ENCODE data around the gene FAM136A. TPM values are rescaled to one million over a fixed set of nuclear protein-coding genes. Genes with fewer than 3 reads are reported as not detected.
A peak's percentile ranks its signal among the peaks of the same experiment; 100 is the strongest.

FAM136A gene
- total and polyA plus RNA-seq, 2 of the 13 experiments (the other 11 are each of a cell fraction or from before 2014, with no cell fraction given): 77.8 to 126 TPM

DNA sequence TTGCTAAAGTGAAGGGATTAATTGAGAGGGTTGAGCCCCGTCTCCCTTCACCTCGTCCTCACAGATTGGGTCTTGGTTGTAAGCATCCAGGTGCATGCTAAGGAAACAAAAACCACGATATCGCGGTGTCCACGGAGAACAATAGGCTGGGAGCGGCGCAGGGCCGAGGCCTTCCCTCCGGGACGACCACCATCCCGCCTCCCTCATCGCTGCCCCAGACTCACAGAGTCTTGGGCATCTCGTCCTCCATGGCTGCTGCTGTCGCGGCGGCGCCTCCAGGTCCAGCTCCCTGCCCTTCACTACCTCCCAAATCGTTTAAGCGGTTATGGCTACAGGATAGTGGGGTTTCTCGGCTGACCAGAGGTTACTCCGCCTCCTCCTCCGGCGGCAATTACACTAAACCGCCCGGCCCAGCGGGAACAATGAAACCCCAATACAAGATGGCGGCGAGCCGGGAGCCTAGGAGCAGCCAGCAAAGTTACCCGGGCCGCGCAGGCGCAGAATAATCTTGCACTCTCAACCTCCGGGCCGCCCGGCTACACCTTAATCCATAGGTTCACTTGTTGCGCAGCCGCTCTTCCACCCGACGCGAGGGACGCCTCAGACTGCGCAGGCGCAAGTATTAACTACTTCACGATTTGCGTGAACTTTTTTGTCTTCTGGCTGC is 53.6 kb downstream of the FAM136A start, which contains the start of gene TIA1 (continued):
- peak; percentile 21; the same call in 1 of the 2 replicates for TF ChIP-seq ZNF850 (CRISPR knock-in tag; conservative IDR thresholded peaks at IDR 0.05)
- TF ChIP-seq, protein P1, sequence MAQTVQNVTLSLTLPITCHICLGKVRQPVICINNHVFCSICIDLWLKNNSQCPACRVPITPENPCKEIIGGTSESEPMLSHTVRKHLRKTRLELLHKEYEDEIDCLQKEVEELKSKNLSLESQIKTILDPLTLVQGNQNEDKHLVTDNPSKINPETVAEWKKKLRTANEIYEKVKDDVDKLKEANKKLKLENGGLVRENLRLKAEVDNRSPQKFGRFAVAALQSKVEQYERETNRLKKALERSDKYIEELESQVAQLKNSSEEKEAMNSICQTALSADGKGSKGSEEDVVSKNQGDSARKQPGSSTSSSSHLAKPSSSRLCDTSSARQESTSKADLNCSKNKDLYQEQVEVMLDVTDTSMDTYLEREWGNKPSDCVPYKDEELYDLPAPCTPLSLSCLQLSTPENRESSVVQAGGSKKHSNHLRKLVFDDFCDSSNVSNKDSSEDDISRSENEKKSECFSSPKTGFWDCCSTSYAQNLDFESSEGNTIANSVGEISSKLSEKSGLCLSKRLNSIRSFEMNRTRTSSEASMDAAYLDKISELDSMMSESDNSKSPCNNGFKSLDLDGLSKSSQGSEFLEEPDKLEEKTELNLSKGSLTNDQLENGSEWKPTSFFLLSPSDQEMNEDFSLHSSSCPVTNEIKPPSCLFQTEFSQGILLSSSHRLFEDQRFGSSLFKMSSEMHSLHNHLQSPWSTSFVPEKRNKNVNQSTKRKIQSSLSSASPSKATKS (CRISPR knock-in tag; IDR thresholded peaks at IDR 0.05): no peak
- TF ChIP-seq CBX1 (IDR thresholded peaks at IDR 0.05; ENCODE audit: low read depth): no peak
- TF ChIP-seq PHF20 (CRISPR knock-in tag; IDR thresholded peaks at IDR 0.05): peak; percentile 48; the same call in 1 of the 2 replicates
- peak; percentile 81; the same call in 1 of the 2 replicates for TF ChIP-seq HOXA9 (CRISPR knock-in tag; IDR thresholded peaks at IDR 0.05; ENCODE audit: borderline replicate concordance)
- 0 out of 2 replicates have a peak, but pooled peaks have one; percentile 59 for TF ChIP-seq ZNF296 (CRISPR knock-in tag; conservative IDR thresholded peaks at IDR 0.05)
- no peak for TF ChIP-seq MAFF (IDR thresholded peaks at IDR 0.05; ENCODE audit: low read depth, low read length)
- TF ChIP-seq SKI (IDR thresholded peaks at IDR 0.05; ENCODE audit: partially characterized antibody): no peak
- peak; percentile 56 for TF ChIP-seq ESRRA (CRISPR knock-in tag; IDR thresholded peaks at IDR 0.05; ENCODE audit: low read depth)
- 0 out of 2 replicates have a peak, but pooled peaks have one; percentile 22 for TF ChIP-seq ZNF292 (CRISPR knock-in tag; IDR thresholded peaks at IDR 0.05; ENCODE audit: borderline replicate concordance, low read depth)
- no peak for TF ChIP-seq REXO4 (CRISPR knock-in tag; IDR thresholded peaks at IDR 0.05; ENCODE audit: borderline replicate concordance)
- TF ChIP-seq MBD4 (IDR thresholded peaks at IDR 0.05; ENCODE audit: borderline replicate concordance, low read length): no peak
- TF ChIP-seq ATF7 (IDR thresholded peaks at IDR 0.05): no peak
- TF ChIP-seq ATF7 (CRISPR knock-in tag; IDR thresholded peaks at IDR 0.05): peak; percentile 75; the same call in 1 of the 2 replicates
- TF ChIP-seq, protein P2, sequence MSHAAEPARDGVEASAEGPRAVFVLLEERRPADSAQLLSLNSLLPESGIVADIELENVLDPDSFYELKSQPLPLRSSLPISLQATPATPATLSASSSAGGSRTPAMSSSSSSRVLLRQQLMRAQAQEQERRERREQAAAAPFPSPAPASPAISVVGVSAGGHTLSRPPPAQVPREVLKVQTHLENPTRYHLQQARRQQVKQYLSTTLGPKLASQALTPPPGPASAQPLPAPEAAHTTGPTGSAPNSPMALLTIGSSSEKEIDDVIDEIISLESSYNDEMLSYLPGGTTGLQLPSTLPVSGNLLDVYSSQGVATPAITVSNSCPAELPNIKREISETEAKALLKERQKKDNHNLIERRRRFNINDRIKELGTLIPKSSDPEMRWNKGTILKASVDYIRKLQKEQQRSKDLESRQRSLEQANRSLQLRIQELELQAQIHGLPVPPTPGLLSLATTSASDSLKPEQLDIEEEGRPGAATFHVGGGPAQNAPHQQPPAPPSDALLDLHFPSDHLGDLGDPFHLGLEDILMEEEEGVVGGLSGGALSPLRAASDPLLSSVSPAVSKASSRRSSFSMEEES (CRISPR knock-in tag; IDR thresholded peaks at IDR 0.05): peak; percentile 30; the same call in 1 of the 2 replicates
- no peak for TF ChIP-seq SP140L (CRISPR knock-in tag; IDR thresholded peaks at IDR 0.05; ENCODE audit: borderline replicate concordance)
- TF ChIP-seq KDM6A (CRISPR knock-in tag; IDR thresholded peaks at IDR 0.05; ENCODE audit: low read depth): no peak
- TF ChIP-seq, protein P3, sequence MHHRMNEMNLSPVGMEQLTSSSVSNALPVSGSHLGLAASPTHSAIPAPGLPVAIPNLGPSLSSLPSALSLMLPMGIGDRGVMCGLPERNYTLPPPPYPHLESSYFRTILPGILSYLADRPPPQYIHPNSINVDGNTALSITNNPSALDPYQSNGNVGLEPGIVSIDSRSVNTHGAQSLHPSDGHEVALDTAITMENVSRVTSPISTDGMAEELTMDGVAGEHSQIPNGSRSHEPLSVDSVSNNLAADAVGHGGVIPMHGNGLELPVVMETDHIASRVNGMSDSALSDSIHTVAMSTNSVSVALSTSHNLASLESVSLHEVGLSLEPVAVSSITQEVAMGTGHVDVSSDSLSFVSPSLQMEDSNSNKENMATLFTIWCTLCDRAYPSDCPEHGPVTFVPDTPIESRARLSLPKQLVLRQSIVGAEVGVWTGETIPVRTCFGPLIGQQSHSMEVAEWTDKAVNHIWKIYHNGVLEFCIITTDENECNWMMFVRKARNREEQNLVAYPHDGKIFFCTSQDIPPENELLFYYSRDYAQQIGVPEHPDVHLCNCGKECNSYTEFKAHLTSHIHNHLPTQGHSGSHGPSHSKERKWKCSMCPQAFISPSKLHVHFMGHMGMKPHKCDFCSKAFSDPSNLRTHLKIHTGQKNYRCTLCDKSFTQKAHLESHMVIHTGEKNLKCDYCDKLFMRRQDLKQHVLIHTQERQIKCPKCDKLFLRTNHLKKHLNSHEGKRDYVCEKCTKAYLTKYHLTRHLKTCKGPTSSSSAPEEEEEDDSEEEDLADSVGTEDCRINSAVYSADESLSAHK (CRISPR knock-in tag; IDR thresholded peaks at IDR 0.05; ENCODE audit: borderline replicate concordance): 0 out of 2 replicates have a peak, but pooled peaks have one; percentile 51
- no peak for TF ChIP-seq NFYB (CRISPR knock-in tag; IDR thresholded peaks at IDR 0.05)
- no peak for TF ChIP-seq ZNF10 (CRISPR knock-in tag; IDR thresholded peaks at IDR 0.05; ENCODE audit: borderline replicate concordance, low read depth)
- TF ChIP-seq ZNF510 (CRISPR knock-in tag; IDR thresholded peaks at IDR 0.05; ENCODE audit: low read depth): peak; percentile 59; the same call in 1 of the 2 replicates
- TF ChIP-seq, protein P4, sequence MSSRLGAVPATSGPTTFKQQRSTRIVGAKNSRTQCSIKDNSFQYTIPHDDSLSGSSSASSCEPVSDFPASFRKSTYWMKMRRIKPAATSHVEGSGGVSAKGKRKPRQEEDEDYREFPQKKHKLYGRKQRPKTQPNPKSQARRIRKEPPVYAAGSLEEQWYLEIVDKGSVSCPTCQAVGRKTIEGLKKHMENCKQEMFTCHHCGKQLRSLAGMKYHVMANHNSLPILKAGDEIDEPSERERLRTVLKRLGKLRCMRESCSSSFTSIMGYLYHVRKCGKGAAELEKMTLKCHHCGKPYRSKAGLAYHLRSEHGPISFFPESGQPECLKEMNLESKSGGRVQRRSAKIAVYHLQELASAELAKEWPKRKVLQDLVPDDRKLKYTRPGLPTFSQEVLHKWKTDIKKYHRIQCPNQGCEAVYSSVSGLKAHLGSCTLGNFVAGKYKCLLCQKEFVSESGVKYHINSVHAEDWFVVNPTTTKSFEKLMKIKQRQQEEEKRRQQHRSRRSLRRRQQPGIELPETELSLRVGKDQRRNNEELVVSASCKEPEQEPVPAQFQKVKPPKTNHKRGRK (CRISPR knock-in tag; IDR thresholded peaks at IDR 0.05): no peak
- TF ChIP-seq HNRNPUL1 (IDR thresholded peaks at IDR 0.05; ENCODE audit: low read depth, low read length): no peak

Data from HepG2 (cell line).